Suprapubic skin (tissue), 4 donors: ENCODE results near the gene NR1H2.

Experiments
- EP300 ChIP-seq: sonication (generic); formaldehyde crosslinking; IDR thresholded peaks from one replicate; pipeline ENCODE4 v1.6.1; 2017; ENCODE audit warnings: antibody characterized with exemption
- POLR2A ChIP-seq, 2 donors: fragments of 450-650 bp; IDR thresholded peaks; one replicate each; pipeline ENCODE4 v1.6.1; 2017; ENCODE audit warnings: antibody characterized with exemption in 2 of 2, mild to moderate bottlenecking in 2 of 2, moderate library complexity in 2 of 2
- POLR2AphosphoS5 ChIP-seq, 3 donors: sonication (generic); formaldehyde crosslinking; IDR thresholded peaks; one replicate each; pipeline ENCODE4 v1.6.1; 2017; ENCODE audit warnings: antibody characterized with exemption in 3 of 3
- TF ChIP-seq, protein P1 (sequence below), 2 donors: fragments of 200-600 bp in 1 of 2; fragments of 450-650 bp in 1 of 2; sonication (generic) in 1 of 2; IDR thresholded peaks; one replicate each; pipeline ENCODE4 v1.5.1; 2016 to 2019; ENCODE audit warnings: antibody characterized with exemption in 2 of 2, mild to moderate bottlenecking in 1 of 2, moderate library complexity in 1 of 2

DNA sequence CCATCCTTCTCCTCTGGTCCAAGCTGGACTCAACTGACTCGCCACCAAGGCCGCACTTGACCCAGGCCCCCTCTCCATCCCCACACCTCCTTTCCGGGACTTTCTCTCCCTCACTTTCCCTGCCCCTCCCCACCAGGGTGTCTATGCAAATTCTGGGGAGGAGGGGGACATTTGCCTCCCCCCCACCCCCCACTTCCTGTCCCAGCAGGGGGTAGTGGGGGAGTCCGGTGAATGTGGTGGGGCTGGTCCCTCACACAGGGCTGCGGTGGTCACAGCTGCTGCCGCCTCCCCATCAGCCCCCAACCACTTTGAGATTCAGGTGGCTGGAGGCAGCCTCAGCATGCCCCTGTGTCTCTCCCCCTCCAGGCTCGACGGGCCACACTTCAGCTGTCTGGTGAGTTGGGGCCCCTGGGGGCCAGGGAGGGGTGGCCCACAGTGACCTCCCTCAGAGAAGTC is 43.4 kb downstream of the NR1H2 start:
- TF ChIP-seq, protein P1, sequence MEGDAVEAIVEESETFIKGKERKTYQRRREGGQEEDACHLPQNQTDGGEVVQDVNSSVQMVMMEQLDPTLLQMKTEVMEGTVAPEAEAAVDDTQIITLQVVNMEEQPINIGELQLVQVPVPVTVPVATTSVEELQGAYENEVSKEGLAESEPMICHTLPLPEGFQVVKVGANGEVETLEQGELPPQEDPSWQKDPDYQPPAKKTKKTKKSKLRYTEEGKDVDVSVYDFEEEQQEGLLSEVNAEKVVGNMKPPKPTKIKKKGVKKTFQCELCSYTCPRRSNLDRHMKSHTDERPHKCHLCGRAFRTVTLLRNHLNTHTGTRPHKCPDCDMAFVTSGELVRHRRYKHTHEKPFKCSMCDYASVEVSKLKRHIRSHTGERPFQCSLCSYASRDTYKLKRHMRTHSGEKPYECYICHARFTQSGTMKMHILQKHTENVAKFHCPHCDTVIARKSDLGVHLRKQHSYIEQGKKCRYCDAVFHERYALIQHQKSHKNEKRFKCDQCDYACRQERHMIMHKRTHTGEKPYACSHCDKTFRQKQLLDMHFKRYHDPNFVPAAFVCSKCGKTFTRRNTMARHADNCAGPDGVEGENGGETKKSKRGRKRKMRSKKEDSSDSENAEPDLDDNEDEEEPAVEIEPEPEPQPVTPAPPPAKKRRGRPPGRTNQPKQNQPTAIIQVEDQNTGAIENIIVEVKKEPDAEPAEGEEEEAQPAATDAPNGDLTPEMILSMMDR (IDR thresholded peaks at IDR 0.05), result no peak
- TF ChIP-seq POLR2A (IDR thresholded peaks at IDR 0.05) (no peak), EP300 (no peak), POLR2AphosphoS5 (IDR thresholded peaks at IDR 0.05) (no peak)
